Panc1 (cell line): ENCODE results near the gene MST1.

Source experiments
- POLR2AphosphoS5 ChIP-seq: IDR thresholded peaks from 2 replicates; pipeline ENCODE4 v1.6.1; 2012; ENCODE audit warnings: mild to moderate bottlenecking, low read depth, low read length, moderate library complexity
- SIN3A ChIP-seq: IDR thresholded peaks from 2 replicates; pipeline ENCODE4 v1.6.1; 2012; ENCODE audit warnings: low read depth, mild to moderate bottlenecking, low read length, moderate library complexity, borderline replicate concordance; ENCODE audit not compliant: insufficient read depth
- TCF7L2 ChIP-seq: IDR thresholded peaks from 2 replicates; pipeline ENCODE4 v1.6.1; 2011; ENCODE audit warnings: mild to moderate bottlenecking, low read depth, low read length, inconsistent platforms
- TF ChIP-seq, protein P1 (sequence below): fragments of 450-650 bp; IDR thresholded peaks from 2 replicates; pipeline ENCODE4 v1.5.1; 2017; ENCODE audit warnings: mild to moderate bottlenecking

DNA sequence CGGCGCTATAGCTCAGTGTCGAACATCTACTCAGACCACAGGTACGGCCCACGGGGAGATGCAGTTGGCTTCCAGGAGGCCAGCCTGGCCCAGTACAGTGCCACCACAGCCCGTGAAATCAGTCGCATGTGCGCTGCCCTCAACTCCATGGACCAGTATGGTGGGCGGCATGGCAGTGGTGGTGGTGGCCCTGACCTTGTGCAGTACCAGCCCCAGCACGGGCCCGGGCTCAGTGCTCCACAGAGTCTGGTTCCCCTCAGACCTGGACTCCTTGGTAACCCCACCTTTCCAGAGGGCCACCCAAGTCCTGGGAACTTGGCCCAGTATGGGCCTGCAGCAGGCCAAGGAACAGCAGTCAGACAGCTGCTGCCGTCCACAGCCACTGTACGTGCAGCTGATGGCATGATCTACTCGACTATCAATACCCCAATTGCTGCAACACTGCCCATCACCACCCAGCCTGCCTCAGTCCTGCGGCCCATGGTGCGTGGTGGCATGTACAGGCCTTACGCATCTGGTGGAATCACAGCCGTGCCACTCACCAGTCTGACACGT, 33.5 kb downstream of the MST1 start:
- TF ChIP-seq, protein P1, sequence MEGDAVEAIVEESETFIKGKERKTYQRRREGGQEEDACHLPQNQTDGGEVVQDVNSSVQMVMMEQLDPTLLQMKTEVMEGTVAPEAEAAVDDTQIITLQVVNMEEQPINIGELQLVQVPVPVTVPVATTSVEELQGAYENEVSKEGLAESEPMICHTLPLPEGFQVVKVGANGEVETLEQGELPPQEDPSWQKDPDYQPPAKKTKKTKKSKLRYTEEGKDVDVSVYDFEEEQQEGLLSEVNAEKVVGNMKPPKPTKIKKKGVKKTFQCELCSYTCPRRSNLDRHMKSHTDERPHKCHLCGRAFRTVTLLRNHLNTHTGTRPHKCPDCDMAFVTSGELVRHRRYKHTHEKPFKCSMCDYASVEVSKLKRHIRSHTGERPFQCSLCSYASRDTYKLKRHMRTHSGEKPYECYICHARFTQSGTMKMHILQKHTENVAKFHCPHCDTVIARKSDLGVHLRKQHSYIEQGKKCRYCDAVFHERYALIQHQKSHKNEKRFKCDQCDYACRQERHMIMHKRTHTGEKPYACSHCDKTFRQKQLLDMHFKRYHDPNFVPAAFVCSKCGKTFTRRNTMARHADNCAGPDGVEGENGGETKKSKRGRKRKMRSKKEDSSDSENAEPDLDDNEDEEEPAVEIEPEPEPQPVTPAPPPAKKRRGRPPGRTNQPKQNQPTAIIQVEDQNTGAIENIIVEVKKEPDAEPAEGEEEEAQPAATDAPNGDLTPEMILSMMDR, result no peak
- TF ChIP-seq SIN3A (no peak), TCF7L2 (no peak), POLR2AphosphoS5 (no peak)
